NCI-H446 (cell line): ENCODE measurements around the gene DNAJB8.

Source experiments
- DNase-seq, 2 experiments: peaks; one replicate each; lab custom pipeline; 2025; lab: John Stamatoyannopoulos, UW

Gene DNAJB8

DNA sequence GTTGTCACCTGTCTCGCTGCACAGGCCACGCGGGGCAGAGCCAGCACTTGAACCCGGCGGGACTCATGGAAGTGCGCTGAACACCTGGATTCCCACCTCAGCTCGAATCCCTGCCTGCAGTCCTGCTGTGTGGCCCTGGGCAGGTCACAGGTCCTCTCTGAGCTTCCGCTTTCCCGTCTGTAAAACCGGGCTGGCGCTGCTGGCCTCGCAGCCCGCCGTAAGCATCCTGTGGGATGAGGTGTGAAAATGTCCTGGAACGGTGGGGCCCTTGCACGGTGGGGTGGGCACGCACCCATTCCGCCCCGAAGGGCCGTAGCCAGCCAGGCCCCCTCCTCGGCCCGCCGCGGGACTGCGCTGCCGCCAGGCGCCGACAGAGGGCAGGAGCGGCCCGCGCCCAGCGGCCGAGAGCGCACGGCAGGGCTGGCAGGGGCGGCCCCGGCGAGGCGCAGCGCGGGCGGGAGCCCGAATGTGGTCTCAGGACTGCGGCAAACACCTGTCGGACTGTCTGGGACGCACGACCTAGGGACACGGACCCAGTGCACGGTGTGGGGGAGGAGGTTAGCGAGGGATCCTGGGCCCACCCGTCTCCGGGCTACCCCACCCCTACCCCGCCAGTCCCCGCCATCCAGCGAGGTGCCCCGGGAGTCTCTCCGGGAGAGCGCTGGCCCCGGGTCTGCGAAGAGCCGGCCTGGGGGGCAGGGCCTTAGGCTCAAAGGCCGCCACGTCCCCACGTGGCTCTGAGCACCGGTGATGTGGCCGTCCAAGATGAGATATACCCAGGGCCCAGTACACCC, 40.4 kb downstream of the DNAJB8 start:
- DNase-seq: no peak

GRCh38 chr3:128425846-128426127, 40.9 kb downstream of the DNAJB8 start:
- no peak for DNase-seq

GRCh38 chr3:128425142-128425845, 41.4 kb downstream of the DNAJB8 start:
- no peak for DNase-seq

DNA sequence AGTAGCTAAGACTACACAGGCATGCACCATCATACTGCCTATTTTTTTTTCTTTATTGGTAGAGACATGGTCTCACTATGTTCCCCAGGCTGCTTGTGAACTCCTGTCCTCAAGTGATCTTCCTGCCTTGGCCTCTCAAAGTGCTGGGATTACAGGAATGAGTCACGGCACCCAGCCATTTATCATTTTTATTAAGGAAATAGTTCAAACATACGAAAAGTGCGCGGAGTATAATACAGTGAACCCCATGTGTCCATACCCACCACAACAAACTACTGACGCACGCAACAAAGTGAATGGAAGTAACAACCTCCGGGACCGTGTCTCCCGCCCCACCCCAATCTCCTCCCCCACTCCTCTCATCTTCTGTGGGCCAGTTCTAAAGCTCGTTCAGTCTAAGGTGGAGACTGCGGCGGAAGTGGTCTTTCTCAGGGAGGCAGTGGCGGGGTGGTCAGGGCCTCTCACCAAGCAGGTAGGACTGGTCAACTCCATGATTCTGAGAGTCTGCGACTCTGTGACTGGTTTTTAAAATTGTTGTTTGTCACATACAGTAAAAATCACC, 42.1 kb downstream of the DNAJB8 start:
- no peak for DNase-seq

DNA sequence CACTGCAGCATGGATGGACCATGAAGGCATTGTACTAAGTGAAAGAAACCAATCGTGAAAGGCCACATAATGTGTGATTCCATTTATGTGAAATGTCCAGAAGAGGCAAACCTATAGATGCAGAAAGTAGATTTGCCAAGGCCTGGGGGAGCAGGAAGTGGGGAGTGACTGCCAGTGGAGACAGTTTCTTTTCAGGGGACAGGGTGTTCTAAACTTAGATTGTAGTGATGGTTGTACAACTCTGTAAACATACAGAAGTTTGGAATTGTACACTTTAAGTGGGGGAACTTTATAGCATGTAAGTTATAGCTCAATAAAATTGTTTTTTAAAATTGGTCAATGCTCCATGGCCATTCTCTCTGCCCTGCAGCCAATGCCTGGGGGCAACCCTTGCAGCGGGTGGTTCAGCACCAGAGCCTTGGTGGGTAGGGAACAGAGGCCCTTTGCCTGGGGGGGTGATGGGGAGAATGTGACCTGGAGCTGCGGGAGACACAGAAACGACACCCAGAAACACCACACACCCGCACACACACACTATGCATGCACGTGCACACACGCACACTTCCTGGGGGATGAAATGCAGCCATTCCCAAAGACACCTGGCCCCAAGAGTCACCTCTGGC, 43.1 kb downstream of the DNAJB8 start:
- DNase-seq: no peak

DNA sequence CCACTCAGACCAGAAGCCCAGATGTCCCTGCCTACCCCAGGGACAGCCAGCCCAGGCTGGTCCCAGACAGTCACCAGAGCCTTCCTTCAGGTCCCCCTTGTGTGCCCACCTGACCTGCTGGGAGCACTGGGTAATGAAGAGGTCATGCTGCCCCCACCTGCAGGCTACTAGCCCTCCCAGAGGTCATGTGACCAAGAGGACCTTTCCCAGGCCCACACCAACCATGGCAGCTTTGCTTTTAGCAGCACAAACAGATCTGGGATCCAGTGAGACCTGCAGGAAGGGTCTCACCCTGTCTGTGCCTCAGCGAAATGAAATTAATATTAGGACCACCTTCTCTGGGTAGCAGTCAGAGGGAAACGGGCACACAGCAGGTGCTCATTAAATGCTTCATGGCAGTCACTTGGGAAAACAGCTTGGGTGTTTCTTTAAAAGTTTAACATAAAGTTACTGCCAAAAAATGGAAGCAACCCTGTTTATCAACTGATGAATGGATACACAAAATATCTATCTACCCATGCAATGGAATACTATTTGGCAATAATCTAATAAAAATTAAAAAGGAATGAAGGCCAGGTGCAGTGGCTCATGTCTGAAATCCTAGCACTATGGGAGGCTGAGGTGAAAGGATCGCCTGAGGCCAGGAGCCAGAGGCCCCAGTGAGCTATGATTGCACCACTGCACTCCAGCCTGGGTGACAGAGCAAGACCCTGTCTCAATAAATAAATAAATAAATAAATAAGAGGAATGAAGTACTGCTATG, 43.7 kb downstream of the DNAJB8 start:
- no peak for DNase-seq

GRCh38 chr3:128421966-128422365, 44.7 kb downstream of the DNAJB8 start:
- peak in 1 of 2 experiments; percentile 22 for DNase-seq

GRCh38 chr3:128421439-128421836, 45.3 kb downstream of the DNAJB8 start:
- no peak for DNase-seq

GRCh38 chr3:128420720-128421438, 45.8 kb downstream of the DNAJB8 start:
- no peak for DNase-seq

DNA sequence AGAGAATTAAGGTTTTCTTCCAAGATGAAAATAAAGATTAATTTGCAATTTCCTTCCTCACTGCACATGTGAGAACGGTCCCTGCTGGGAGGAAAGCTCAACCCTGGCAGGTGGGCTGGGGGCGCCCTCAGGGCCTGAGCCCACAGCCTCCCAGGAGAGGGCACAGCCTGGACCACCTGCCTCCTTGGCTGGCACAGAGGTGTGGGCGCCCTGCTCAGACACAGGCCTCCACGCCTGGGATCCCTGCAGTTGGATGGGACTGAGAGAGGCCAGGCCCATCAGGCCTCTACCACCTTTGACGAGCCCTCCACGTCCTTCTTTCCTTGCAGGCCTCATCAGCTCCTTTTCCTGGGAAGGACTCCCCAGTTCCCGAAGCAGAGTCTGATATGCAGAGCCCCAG, 46.4 kb downstream of the DNAJB8 start:
- DNase-seq: no peak

DNA sequence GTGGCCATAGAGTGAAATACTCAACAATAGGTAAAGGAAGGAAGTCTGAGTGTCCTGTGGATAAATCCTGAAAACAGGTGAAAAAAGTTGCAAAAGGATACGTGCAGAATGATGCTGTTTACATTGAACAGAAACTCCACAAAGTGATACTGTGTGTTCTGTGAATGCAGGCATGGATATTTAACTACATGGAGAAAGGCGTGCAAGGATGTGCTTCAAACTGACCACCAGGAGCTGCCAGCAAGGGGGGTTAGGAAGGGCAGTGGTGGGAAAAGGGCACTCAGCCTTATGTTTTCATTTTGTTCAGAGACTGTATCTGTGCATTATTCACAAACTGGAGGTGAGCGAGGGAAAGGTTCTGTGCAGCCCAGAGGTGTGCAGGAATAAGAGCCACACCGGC, 47.4 kb downstream of the DNAJB8 start:
- no peak for DNase-seq

GRCh38 chr3:128418900-128419299, 47.8 kb downstream of the DNAJB8 start:
- no peak for DNase-seq

GRCh38 chr3:128416578-128417211, 50.0 kb downstream of the DNAJB8 start:
- no peak for DNase-seq

DNA sequence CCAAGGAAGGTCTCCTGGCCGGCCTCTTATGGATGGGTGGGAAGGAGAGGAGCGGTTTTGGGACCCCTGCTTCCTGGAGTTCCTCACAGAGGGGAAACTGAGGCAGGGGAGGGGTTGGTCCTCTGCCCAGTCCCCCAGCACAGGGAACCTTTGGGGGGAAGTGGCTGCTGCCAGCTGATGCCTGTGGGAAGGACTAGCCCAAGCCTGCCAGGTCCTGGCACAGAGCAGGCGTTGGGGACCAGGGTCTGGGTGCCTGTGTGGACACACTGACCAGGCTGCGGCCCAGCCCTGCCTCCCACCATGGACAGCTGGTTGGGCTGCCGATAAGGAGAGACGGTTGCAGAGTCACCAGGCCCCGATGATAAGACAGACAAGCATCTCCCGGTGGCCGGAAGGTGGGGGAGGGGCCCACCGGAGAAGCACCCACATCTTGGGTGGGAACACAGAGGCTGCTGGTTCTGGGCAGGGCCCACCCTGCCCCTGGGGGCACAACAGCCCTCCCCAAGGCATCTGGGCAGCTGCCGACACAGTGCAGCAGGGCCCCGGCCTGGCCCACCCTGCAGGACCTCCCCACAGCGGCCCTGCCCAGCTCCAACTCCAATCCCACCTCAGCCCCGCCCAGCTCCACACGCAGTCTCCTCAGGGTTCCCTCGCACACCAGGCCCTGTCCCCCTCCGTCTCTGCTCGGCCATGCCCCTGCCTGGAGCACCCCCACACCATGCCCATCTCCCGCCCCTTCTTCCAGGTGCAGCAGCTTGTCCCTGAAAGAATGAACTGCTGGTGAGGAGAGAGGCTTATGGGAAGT, 50.7 kb downstream of the DNAJB8 start:
- no peak for DNase-seq

DNA sequence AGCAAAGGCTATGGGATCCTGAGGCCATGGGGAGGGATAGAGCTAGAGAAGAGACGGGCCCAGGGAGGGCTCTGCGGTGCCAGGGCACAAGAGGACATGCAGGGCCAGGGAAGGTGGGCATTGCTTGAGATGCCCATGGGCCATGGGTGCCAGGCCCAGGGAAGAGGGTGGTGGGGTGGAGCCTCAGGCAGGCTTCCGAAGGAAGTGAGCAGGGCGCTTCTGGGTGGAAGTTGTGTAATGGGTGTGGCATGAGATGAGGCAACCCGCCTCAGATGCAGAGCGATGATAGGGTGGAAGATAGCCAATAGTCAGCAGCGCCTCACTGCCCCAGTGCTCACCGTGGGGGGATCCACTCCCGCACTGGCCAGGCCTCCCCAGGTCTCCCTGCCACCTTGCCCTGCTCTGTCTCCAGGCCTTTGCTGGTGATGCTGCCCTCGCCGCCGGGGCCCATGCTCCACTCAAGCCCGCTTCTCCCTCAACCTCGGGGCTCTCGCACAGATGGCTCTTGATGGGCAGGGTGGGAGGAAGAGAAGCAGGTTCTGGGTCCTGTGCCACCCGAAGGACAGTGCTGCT, 51.4 kb downstream of the DNAJB8 start:
- no peak for DNase-seq

GRCh38 chr3:128413413-128414205, 53.1 kb downstream of the DNAJB8 start:
- DNase-seq: no peak

DNA sequence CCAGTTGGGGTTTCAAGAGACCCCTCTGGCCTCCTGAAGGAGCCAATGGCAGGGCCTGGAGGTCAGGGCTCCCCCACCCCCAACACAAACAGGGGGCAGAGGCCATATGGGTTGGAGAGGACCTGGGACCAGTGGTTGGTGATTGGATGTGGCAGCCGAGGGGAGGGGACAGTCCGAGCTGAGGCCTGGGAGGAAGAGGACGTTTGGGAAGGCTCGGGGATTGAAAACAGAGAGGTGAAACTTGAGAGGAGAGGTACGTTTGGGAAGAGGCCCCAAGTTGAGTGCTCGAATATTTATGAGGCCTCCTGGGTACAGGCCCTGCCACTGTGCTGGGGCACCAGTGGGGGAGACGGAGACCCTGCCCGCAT, 53.7 kb downstream of the DNAJB8 start:
- DNase-seq: no peak
